VCaP (cell line): ENCODE data around the gene PNMA8A.

Experiments
- H3K27ac ChIP-seq: fragments of 450-650 bp; 2 replicates; pipeline ENCODE4 v1.5.1; 2017
- TF ChIP-seq, protein P1 (sequence below): fragments of 450-650 bp; conservative IDR thresholded peaks from 2 replicates; pipeline ENCODE4 v1.5.1; 2017; ENCODE audit warnings: mild to moderate bottlenecking, moderate library complexity

PNMA8A gene

GRCh38 chr19:46426506-46427162 is 44.7 kb downstream of the PNMA8A start:
- H3K27ac ChIP-seq: no peak overlapping the region
- TF ChIP-seq, protein P1, sequence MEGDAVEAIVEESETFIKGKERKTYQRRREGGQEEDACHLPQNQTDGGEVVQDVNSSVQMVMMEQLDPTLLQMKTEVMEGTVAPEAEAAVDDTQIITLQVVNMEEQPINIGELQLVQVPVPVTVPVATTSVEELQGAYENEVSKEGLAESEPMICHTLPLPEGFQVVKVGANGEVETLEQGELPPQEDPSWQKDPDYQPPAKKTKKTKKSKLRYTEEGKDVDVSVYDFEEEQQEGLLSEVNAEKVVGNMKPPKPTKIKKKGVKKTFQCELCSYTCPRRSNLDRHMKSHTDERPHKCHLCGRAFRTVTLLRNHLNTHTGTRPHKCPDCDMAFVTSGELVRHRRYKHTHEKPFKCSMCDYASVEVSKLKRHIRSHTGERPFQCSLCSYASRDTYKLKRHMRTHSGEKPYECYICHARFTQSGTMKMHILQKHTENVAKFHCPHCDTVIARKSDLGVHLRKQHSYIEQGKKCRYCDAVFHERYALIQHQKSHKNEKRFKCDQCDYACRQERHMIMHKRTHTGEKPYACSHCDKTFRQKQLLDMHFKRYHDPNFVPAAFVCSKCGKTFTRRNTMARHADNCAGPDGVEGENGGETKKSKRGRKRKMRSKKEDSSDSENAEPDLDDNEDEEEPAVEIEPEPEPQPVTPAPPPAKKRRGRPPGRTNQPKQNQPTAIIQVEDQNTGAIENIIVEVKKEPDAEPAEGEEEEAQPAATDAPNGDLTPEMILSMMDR: no peak

GRCh38 chr19:46426035-46426505 is 45.3 kb downstream of the PNMA8A start:
- no peak overlapping the region for H3K27ac ChIP-seq
- TF ChIP-seq, protein P1: no peak

- TF ChIP-seq, protein P1: no peak
- H3K27ac ChIP-seq: no peak overlapping the region
These were observed 48.2 kb downstream of the PNMA8A start for GRCh38 chr19:46423188-46423587.

DNA sequence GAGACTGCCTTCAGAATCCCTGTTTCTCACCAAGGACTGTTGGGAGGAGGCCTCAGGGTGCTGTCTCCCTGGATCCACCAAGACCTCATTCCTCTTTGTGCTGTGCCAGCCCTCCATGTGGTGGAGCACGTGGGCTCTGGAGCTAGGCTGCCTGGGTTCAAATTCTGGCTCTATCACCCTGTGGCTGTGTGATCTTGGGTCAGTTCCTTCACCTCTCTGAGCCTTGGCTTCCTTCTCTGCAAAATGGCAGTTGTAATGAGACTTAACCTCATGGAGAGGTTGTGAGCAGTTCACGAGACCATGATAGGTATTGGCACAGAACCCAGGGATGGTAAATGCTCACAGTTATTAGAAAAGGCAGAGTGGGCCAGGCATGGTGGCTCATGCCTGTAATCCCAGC is 49.0 kb downstream of the PNMA8A start:
- TF ChIP-seq, protein P1: no peak

GRCh38 chr19:46420056-46420455 is 51.3 kb downstream of the PNMA8A start:
- no peak overlapping the region for H3K27ac ChIP-seq
- TF ChIP-seq, protein P1: no peak

More for the DNA sequence above, 49.0 kb downstream of the PNMA8A start:
- H3K27ac ChIP-seq: no peak overlapping the region
